ENCODE measurements around the gene PTCD2. TPM values are rescaled to one million over a fixed set of nuclear protein-coding genes. Genes with fewer than 3 reads are reported as not detected.
"Not testable (repeated sequence)": the region's sequence is repeated elsewhere in the genome, so short reads cannot be mapped to it uniquely, and the experiment has no call there.

Gene PTCD2
- total RNA-seq, 2 experiments from 2014 or later, result 10.2 to 10.6 TPM

- no peaks in the 10 kb centered on the region for H3K9me3 Mint-ChIP-seq (ENCODE audit: low read depth)
- DNase-seq, result no peak
- CTCF ChIA-PET, result no interaction called here
- no peak for ATAC-seq
- no peak overlapping the region for H3K27ac Mint-ChIP-seq
- peaks cover 3% of the 10 kb centered on the region for H3K4me1 Mint-ChIP-seq
- H3K4me3 Mint-ChIP-seq, result no peak overlapping the region
- peaks cover 22% of the 10 kb centered on the region for H3K36me3 Mint-ChIP-seq
- no peaks in the 10 kb centered on the region for H3K27me3 Mint-ChIP-seq
These were observed 33.4 kb upstream of the PTCD2 start for GRCh38 chr5:72286798-72287197.

GRCh38 chr5:72288924-72289323, 31.2 kb upstream of the PTCD2 start:
- no peaks in the 10 kb centered on the region for H3K9me3 Mint-ChIP-seq (ENCODE audit: low read depth)
- H3K27ac Mint-ChIP-seq, result no peak overlapping the region
- no peaks in the 10 kb centered on the region for H3K27me3 Mint-ChIP-seq
- no peak for DNase-seq
- CTCF ChIA-PET, result interaction anchor here (0.8 kb wide), 1 partner anchor 8 kb away, joined by 3 read pairs; no protein-coding TSS in a partner anchor
- H3K36me3 Mint-ChIP-seq, result peaks cover 22% of the 10 kb centered on the region
- H3K4me3 Mint-ChIP-seq, result no peak overlapping the region
- no peak for ATAC-seq
- no peaks in the 10 kb centered on the region for H3K4me1 Mint-ChIP-seq

GRCh38 chr5:72290356-72291133, 29.6 kb upstream of the PTCD2 start:
- H3K4me1 Mint-ChIP-seq, result no peaks in the 10 kb centered on the region
- H3K9me3 Mint-ChIP-seq (ENCODE audit: low read depth), result no peaks in the 10 kb centered on the region
- CTCF ChIA-PET, result interaction anchor here (1.0 kb wide), 1 partner anchor 18 kb away, joined by 3 read pairs; no protein-coding TSS in a partner anchor
- H3K27me3 Mint-ChIP-seq, result no peaks in the 10 kb centered on the region
- H3K4me3 Mint-ChIP-seq, result no peak overlapping the region
- peaks cover 25% of the 10 kb centered on the region for H3K36me3 Mint-ChIP-seq
- ATAC-seq (no peak), DNase-seq (no peak)
- no peak overlapping the region for H3K27ac Mint-ChIP-seq

GRCh38 chr5:72291601-72292000, 28.6 kb upstream of the PTCD2 start:
- ATAC-seq (no peak), DNase-seq (no peak)
- Mint-ChIP-seq H3K4me1 (no peaks in the 10 kb centered on the region), H3K4me3 (no peak overlapping the region), H3K9me3 (ENCODE audit: low read depth) (no peaks in the 10 kb centered on the region), H3K36me3 (peaks cover 31% of the 10 kb centered on the region), H3K27ac (no peak overlapping the region), H3K27me3 (no peaks in the 10 kb centered on the region)
- CTCF ChIA-PET, result no interaction called here

GRCh38 chr5:72292411-72292810, 27.8 kb upstream of the PTCD2 start:
- Mint-ChIP-seq H3K4me3 (no peak overlapping the region), H3K4me1 (no peaks in the 10 kb centered on the region), H3K27ac (no peak overlapping the region), H3K36me3 (peaks cover 32% of the 10 kb centered on the region), H3K27me3 (no peaks in the 10 kb centered on the region), H3K9me3 (ENCODE audit: low read depth) (no peaks in the 10 kb centered on the region)
- ATAC-seq, result no peak
- no peak for DNase-seq
- CTCF ChIA-PET, result no interaction called here

GRCh38 chr5:72293495-72294055, 26.6 kb upstream of the PTCD2 start:
- peaks cover 31% of the 10 kb centered on the region for H3K36me3 Mint-ChIP-seq
- no peak overlapping the region for H3K4me3 Mint-ChIP-seq
- no peaks in the 10 kb centered on the region for H3K9me3 Mint-ChIP-seq (ENCODE audit: low read depth)
- no peaks in the 10 kb centered on the region for H3K27me3 Mint-ChIP-seq
- DNase-seq (no peak), ATAC-seq (no peak)
- H3K27ac Mint-ChIP-seq, result no peak overlapping the region
- CTCF ChIA-PET, result interaction anchor here (0.7 kb wide), 1 partner anchor 17 kb away, joined by 3 read pairs; no protein-coding TSS in a partner anchor
- H3K4me1 Mint-ChIP-seq, result peaks cover 4% of the 10 kb centered on the region

- H3K9me3 Mint-ChIP-seq (ENCODE audit: low read depth), result no peaks in the 10 kb centered on the region
- DNase-seq, result no peak
- no peak overlapping the region for H3K27ac Mint-ChIP-seq
- peaks cover 34% of the 10 kb centered on the region for H3K36me3 Mint-ChIP-seq
- H3K27me3 Mint-ChIP-seq, result no peaks in the 10 kb centered on the region
- peaks cover 4% of the 10 kb centered on the region for H3K4me1 Mint-ChIP-seq
- CTCF ChIA-PET, result no interaction called here
- ATAC-seq, result no peak
- no peak overlapping the region for H3K4me3 Mint-ChIP-seq
These were observed 25.7 kb upstream of the PTCD2 start for GRCh38 chr5:72294473-72294872.

GRCh38 chr5:72295539-72295938, 24.6 kb upstream of the PTCD2 start:
- Mint-ChIP-seq H3K4me3 (no peak overlapping the region), H3K36me3 (peaks cover 40% of the 10 kb centered on the region), H3K9me3 (ENCODE audit: low read depth) (no peaks in the 10 kb centered on the region), H3K27ac (no peak overlapping the region), H3K4me1 (peaks cover 10% of the 10 kb centered on the region), H3K27me3 (no peaks in the 10 kb centered on the region)
- DNase-seq, result no peak
- ATAC-seq, result no peak
- CTCF ChIA-PET, result no interaction called here

GRCh38 chr5:72296256-72296655, 23.9 kb upstream of the PTCD2 start:
- DNase-seq, result no peak
- CTCF ChIA-PET, result no interaction called here
- no peak overlapping the region for H3K27ac Mint-ChIP-seq
- peaks cover 11% of the 10 kb centered on the region for H3K4me1 Mint-ChIP-seq
- peaks cover 40% of the 10 kb centered on the region for H3K36me3 Mint-ChIP-seq
- no peak overlapping the region for H3K4me3 Mint-ChIP-seq
- no peaks in the 10 kb centered on the region for H3K27me3 Mint-ChIP-seq
- H3K9me3 Mint-ChIP-seq (ENCODE audit: low read depth), result no peaks in the 10 kb centered on the region
- no peak for ATAC-seq

- ATAC-seq; DNase-seq; H3K9me3 Mint-ChIP-seq (ENCODE audit: low read depth); H3K27me3 Mint-ChIP-seq; H3K4me3 Mint-ChIP-seq; H3K27ac Mint-ChIP-seq: not testable (repeated sequence)
- CTCF ChIA-PET, result interaction anchor here (1.2 kb wide), 1 partner anchor 10 kb away, joined by 4 read pairs; no protein-coding TSS in a partner anchor
- H3K4me1 Mint-ChIP-seq, result peaks cover 11% of the 10 kb centered on the region
- H3K36me3 Mint-ChIP-seq, result peaks cover 45% of the 10 kb centered on the region
These were observed 22.0 kb upstream of the PTCD2 start for GRCh38 chr5:72298136-72298535.

GRCh38 chr5:72298711-72299110, 21.5 kb upstream of the PTCD2 start:
- Mint-ChIP-seq H3K4me1 (peaks cover 12% of the 10 kb centered on the region), H3K27ac (no peak overlapping the region), H3K9me3 (ENCODE audit: low read depth) (no peaks in the 10 kb centered on the region), H3K4me3 (no peak overlapping the region), H3K36me3 (peaks cover 43% of the 10 kb centered on the region), H3K27me3 (no peaks in the 10 kb centered on the region)
- no peak for DNase-seq
- CTCF ChIA-PET, result interaction anchor here (0.6 to 1.2 kb wide), 3 partner anchors 9 to 150 kb away, joined by 3 to 4 read pairs (median 4); no protein-coding TSS in a partner anchor
- no peak for ATAC-seq

- Mint-ChIP-seq H3K27ac (no peak overlapping the region), H3K36me3 (peaks cover 38% of the 10 kb centered on the region), H3K27me3 (no peaks in the 10 kb centered on the region), H3K4me3 (no peak overlapping the region), H3K9me3 (ENCODE audit: low read depth) (no peaks in the 10 kb centered on the region), H3K4me1 (peaks cover 27% of the 10 kb centered on the region)
- CTCF ChIA-PET, result no interaction called here
- ATAC-seq (no peak), DNase-seq (no peak)
These were observed 19.4 kb upstream of the PTCD2 start for GRCh38 chr5:72300590-72301339.

GRCh38 chr5:72301557-72301956, 18.6 kb upstream of the PTCD2 start:
- H3K36me3 Mint-ChIP-seq, result peaks cover 33% of the 10 kb centered on the region
- CTCF ChIA-PET, result no interaction called here
- no peaks in the 10 kb centered on the region for H3K9me3 Mint-ChIP-seq (ENCODE audit: low read depth)
- ATAC-seq (no peak), DNase-seq (no peak)
- H3K4me3 Mint-ChIP-seq, result no peak overlapping the region
- no peaks in the 10 kb centered on the region for H3K27me3 Mint-ChIP-seq
- no peak overlapping the region for H3K27ac Mint-ChIP-seq
- H3K4me1 Mint-ChIP-seq, result peaks cover 27% of the 10 kb centered on the region
